Prostate gland (tissue), 2 donors: ENCODE data around the gene BEST4.

Experiments used
- CTCF ChIP-seq, 4 experiments: fragments of 200-600 bp in 2 of 4; fragments of 450-650 bp in 2 of 4; sonication (generic) in 2 of 4; IDR thresholded peaks; 1 replicate in 3 of 4; 2 replicates in 1 of 4; pipeline ENCODE4 v1.5.1; 2016 to 2019; ENCODE audit warnings: antibody characterized with exemption in 4 of 4, mild to moderate bottlenecking in 2 of 4, moderate library complexity in 2 of 4
- POLR2A ChIP-seq: fragments of 450-650 bp; IDR thresholded peaks from one replicate; pipeline ENCODE4 v1.6.1; 2016; ENCODE audit warnings: antibody characterized with exemption, mild to moderate bottlenecking
- POLR2AphosphoS5 ChIP-seq: sonication (generic); formaldehyde crosslinking; IDR thresholded peaks from one replicate; pipeline ENCODE4 v1.6.1; 2017; ENCODE audit warnings: antibody characterized with exemption

GRCh38 chr1:44783697-44784093 is 4.3 kb downstream of the BEST4 start:
- TF ChIP-seq CTCF (IDR thresholded peaks at IDR 0.05) = no peak
- TF ChIP-seq POLR2AphosphoS5 = peak; percentile 35
- TF ChIP-seq POLR2A = no peak
